CD4-positive, alpha-beta T cell treated with Interleukin-15 for 1 hour (primary cell): ENCODE measurements around the gene ADGRF5.

Source experiments
- DNase-seq: peaks from one replicate; pipeline ENCODE4 v3.0.0-alpha.2; 2020

ADGRF5 gene

DNA sequence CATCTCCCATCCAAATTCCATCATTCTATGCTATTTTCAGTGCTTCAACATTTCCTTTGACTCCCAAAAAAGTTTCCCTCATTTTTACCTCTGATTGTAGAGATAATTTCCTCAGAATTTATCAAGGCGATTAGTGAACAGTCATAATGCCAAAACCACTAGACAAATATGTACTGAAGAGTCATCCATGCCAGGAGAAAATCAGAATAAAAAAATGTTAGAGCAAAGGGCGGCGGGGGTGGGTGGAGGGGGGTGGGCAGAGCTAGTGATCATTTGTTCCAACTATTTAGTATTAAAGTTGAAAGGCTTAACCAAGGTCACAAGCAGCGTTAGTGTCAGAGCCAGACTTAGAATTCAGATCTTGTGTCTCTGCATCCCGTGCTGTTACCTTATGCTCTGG is 5.3 kb upstream of the ADGRF5 start:
- DNase-seq, result no peak

- DNase-seq, result no peak
Measured at GRCh38 chr6:46926481-46926880, 4.7 kb upstream of the ADGRF5 start.

GRCh38 chr6:46925563-46926253 is 4.0 kb upstream of the ADGRF5 start:
- DNase-seq, result no peak

- no peak for DNase-seq
Measured at GRCh38 chr6:46923476-46923875, 1.7 kb upstream of the ADGRF5 start.

DNA sequence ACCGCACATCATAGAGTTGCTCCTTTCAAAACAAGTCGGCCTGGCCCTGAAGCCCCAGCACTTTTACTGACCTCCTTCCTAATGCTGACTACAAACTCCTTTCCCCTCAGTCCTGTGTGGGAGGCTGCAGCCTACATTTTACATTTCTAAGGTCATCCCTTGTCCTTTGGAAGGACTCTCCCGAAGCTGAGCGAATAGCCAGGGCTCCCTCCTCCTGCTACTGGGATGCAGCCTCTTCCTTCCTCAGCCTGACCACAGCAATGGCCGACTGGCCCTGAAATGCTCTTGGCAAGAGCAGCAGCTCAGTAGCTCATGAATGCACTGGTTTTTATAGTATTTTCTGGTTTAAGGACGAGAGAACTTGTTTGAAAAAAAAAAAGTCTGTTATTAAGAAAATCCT is 679 bp downstream of the ADGRF5 start:
- no peak for DNase-seq

DNA sequence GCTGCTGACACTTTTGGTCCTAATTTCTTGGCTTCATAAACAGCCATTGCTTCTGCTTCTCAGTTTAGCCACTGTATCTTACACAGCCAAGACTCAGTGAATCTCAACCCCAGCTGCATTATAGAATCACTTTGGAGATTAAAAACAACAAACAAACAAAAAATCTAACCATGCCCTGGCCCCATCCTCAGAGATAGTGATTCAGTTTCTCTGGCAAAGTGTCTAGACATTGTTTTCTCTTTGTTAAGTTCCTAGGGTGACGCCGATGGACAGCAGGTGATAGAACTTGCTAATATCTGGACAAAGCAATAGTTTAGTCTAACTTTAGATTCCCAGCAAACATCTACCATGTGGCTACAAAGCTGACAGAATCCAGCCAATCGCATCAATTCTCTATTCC is 2.9 kb downstream of the ADGRF5 start:
- DNase-seq, result no peak

GRCh38 chr6:46917002-46917545 is 4.7 kb downstream of the ADGRF5 start:
- DNase-seq, result no peak

GRCh38 chr6:46915866-46916265 is 5.9 kb downstream of the ADGRF5 start:
- DNase-seq, result no peak

GRCh38 chr6:46915380-46915779 is 6.4 kb downstream of the ADGRF5 start:
- DNase-seq, result no peak

DNA sequence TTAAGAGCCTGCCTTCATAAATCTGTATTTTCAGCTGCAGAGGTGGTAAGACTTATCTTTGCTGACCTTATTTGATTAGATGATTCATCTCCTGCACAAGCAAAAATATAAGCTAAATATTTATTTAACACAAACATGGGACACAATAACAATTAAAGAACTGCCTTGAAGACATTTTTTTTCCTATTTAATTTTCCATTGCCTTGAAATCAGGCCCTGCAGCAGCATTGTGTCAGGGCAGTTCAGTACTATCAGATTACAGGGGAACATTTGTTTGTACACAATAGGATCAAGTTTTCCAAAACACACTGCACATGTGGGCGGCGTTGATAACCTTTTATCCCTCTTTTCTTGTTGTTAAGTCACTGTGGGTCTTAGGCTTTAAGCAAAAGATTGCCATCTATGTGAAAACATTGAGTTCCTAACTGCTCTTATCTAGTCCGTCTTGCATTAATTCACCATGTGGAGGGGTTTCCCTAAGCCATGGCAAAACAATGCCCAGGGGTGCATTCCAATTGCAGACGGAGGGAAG is 7.4 kb downstream of the ADGRF5 start:
- no peak for DNase-seq

DNA sequence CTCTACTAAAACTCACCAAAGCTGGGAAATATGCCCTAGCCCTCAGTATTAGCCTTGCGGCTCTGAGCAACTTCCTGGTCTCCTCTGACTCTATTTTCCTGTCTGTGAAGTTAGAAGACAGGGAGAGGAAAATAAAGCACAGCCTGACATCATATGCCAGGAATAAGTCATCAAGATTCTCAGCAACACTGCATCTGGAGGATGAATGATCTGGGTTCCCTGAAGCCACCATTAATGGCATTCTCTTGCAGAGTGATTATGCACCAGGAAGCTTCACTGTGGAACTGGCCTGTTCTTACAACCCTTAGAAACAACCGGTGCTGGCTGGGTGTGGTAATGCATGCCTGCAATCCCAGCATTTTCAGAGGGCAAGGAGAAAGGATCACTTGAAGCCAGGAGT is 12.4 kb downstream of the ADGRF5 start:
- DNase-seq, result no peak

DNA sequence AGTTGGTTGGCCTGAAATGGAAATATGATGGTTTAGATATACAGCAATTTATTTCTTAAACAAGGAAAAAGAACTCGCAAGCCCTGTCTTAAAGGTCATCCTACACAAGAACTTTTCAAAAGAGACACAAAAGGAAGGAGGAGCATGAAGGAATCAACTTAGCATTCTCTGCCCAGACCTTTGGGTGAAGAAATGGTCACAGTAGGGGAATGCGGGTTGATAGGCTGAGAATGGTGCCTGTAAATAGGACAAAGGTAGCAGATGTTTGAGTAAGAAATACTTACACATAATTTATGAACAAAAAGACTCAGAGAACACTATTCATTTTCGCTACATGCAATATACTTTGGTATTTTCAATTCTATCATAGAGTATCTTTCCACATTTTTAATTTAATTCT is 15.0 kb downstream of the ADGRF5 start:
- no peak for DNase-seq

GRCh38 chr6:46904117-46904516 is 17.6 kb downstream of the ADGRF5 start:
- no peak for DNase-seq

DNA sequence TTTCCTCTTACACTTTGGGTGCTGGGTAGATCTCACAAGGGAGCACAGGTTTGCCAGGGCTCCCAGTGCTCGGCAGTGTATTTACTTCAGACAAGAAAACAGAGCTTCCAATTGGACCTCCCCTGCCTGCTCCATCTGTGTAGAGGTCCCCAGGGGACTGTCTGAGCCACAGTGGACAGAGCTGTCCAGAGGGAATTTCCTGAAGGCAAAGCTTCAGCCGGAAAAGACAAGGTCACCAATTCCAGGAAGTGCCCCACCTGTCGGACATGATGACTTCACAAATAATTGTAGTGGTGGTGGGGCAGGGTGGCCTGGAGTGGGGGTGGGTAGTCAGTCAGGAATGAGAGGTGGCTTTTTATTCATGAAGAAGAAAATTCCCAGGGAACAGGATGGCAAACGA is 18.6 kb downstream of the ADGRF5 start:
- DNase-seq, result no peak

GRCh38 chr6:46901882-46902314 is 19.8 kb downstream of the ADGRF5 start:
- no peak for DNase-seq

DNA sequence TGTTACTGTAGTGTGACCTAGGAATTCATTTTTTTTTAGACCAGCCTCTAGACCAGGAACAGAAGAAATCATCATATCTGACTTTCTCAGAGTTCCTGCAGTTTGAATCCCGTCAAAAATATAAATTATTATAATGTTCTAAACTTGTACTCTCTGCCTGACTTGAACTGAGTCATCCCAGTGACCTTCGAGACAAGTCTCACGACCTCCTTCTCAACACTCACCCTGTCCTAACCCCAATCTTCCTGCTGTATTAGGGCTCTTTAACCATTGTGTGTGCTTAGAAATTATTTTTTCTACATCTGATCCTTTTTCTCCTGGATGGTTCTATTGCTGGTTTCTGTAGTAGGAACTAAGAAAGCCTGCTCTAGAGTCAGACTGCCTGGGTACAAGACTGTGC is 21.5 kb downstream of the ADGRF5 start:
- no peak for DNase-seq

- no peak for DNase-seq
Measured at GRCh38 chr6:46899659-46900058, 22.1 kb downstream of the ADGRF5 start.

DNA sequence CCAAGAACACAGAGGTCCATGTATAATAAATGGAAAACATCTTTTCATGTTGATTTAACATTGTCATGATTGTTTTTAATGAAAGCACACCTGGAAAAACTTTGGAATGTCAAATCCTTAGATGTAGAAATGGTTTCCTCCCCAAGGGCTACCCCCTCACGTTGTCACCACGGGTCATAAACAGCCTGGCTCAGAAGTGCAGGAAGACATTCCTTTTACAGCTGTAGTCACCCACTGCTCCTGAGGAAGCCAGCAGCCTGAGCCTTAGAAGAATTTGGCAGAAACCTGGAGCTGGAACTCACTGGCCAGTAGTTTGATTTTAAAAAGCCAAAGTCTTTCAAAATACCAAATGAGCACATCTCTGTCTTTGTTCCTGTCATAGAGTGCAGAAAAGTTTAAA is 23.7 kb downstream of the ADGRF5 start:
- DNase-seq, result no peak

GRCh38 chr6:46896871-46897270 is 24.9 kb downstream of the ADGRF5 start:
- no peak for DNase-seq

DNA sequence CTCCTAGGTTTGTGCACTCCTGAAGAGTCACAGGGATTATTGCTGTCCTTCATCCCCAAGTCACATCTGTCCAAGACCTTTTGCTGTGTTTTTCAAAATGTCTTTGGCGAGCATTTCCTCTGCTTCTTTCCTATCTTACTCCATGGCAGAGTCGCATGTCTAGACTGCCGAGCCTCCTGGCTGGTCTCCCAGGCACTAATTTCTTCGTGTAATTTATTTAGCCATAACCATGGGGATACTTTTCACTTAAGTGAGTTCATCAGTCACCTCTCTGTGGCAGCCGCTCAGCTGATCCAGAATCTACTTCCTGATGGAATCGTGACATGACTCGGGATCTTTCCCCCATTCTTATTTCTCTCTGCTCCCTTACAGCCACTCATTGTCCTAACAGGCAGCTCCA is 25.8 kb downstream of the ADGRF5 start:
- DNase-seq, result no peak

GRCh38 chr6:46894433-46894832 is 27.3 kb downstream of the ADGRF5 start:
- DNase-seq, result no peak

GRCh38 chr6:46893648-46894047 is 28.1 kb downstream of the ADGRF5 start:
- DNase-seq, result no peak

- DNase-seq, result no peak
Measured at GRCh38 chr6:46891252-46891795, 30.4 kb downstream of the ADGRF5 start.

DNA sequence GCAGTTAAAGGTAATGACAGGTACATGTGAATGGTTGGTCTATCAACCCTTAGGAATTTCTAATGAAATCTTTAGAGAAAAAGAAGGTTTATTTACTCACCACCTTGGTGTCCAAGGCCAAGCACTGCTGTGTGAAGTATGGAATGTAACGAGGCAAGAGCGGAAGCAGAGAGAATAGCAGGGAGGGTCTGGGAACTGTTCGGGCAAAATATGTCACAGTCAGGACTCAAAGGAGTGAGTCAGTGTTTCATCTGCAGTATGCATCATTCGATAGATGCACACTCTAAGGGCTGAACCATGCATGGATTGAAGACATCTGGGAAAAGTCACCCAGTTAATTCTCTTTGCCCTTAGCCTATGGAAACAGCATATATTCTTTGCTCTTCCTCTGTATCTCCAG is 33.2 kb downstream of the ADGRF5 start:
- DNase-seq, result no peak

- no peak for DNase-seq
Measured at GRCh38 chr6:46888031-46888430, 33.7 kb downstream of the ADGRF5 start.
